ENCODE data around the gene AKAP10.

- TF ChIP-seq L3MBTL2 (conservative IDR thresholded peaks at IDR 0.05) = no peak
- no peak for TF ChIP-seq HDGF (IDR thresholded peaks at IDR 0.05; ENCODE audit: borderline replicate concordance)
- no peak for TF ChIP-seq TARDBP (IDR thresholded peaks at IDR 0.05)
- no peak for TF ChIP-seq ARNT (IDR thresholded peaks at IDR 0.05)
- no peak for TF ChIP-seq BHLHE40 (IDR thresholded peaks at IDR 0.05; ENCODE audit: borderline replicate concordance)
- TF ChIP-seq FOXK2 (IDR thresholded peaks at IDR 0.05) = no peak
- TF ChIP-seq FOXA1 (IDR thresholded peaks at IDR 0.05) = no peak
- TF ChIP-seq SP1 (IDR thresholded peaks at IDR 0.05) = no peak
- no peak for TF ChIP-seq SUZ12 (IDR thresholded peaks at IDR 0.05)
- no peak for TF ChIP-seq CTBP1 (IDR thresholded peaks at IDR 0.05; ENCODE audit: borderline replicate concordance)
Observed at GRCh38 chr17:19877364-19877945, 100.2 kb downstream of the AKAP10 start.

All from HEK293T (cell line).